Islet of Langerhans (tissue), 1 donor: ENCODE results near the gene PLAU.
"Not testable (repeated sequence)": the region's sequence is repeated elsewhere in the genome, so short reads cannot be mapped to it uniquely, and the experiment has no call there.

ENCODE experiments used
- FAIRE-seq: peaks from one replicate; lab custom pipeline; 2011; peaks lifted over from hg19 to GRCh38; lab: Jason Lieb, UNC

The PLAU gene

DNA sequence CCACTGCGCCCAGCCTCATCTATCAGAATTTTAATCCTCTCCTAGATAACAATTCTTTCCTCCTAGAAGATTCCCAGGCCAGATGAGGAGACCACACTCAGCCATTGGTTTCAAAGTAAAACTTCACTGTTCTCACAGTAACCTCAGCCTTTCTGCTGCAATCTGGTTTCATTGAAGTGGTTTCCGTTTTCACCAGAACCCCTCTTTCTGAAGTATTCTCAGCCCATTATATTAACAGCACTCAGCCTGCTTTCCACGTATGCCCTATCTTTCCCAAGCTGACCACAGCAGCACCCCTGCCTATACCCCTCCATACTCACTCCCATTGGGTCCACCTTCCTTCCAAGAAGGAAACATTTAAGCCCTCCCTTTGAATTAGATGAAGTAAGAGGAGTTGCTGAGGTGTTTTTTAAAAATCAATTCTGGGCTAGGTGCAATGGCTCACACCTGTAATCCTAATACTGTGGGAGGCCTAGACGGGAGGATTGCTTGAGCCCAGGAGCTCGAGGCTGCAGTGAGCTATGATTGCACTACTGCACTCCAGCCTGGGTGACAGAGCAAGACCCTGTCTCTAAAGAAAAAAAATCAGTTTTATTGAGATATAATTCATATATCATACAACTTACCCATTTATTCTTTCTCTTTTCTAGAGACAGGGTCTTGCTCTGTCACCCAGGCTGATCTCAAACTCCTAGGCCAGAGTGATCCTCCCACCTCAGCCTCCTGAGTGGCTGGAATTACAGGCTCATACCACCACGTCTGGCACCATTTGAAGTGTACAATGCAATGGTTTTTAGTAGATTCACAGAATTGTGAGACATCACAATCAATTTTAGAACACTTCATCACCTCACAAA, 11.3 kb downstream of the PLAU start:
- FAIRE-seq: no peak

GRCh38 chr10:73922864-73923133, 11.9 kb downstream of the PLAU start:
- FAIRE-seq: no peak

- no peak for FAIRE-seq
Measured at GRCh38 chr10:73923935-73924598, 13.1 kb downstream of the PLAU start.

GRCh38 chr10:73924935-73925334, 14.0 kb downstream of the PLAU start:
- FAIRE-seq: no peak

- FAIRE-seq: no peak
Measured at GRCh38 chr10:73925539-73925938, 14.6 kb downstream of the PLAU start.

DNA sequence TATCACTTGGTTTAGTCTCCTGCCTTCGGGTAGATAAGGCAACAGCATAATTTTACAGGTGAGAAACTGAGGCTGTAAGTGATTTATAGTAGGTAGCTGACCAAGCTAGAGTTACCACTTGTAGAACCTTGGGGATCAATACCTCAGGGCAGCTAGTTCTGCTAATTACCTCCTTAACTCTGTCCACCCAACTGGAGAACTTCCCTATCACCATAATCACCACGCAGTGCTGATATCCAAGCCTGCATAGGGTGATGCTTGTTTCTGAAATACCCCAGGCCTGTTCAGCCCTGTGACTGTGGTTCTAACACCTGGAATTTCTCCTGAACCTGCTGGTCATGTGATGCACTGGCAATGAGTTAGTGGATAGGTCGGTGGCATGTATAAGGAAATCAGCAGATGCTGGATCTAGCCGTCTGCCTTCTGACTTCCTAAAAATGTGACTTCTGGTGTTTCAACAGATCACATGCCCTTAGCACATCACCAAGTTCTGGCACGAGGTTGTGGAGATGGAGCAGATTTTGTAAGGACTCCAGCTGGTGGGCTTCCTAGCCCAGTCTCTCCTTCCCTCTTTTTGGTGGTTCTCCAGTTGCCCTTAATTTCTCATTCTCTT, 15.3 kb downstream of the PLAU start:
- no peak for FAIRE-seq

DNA sequence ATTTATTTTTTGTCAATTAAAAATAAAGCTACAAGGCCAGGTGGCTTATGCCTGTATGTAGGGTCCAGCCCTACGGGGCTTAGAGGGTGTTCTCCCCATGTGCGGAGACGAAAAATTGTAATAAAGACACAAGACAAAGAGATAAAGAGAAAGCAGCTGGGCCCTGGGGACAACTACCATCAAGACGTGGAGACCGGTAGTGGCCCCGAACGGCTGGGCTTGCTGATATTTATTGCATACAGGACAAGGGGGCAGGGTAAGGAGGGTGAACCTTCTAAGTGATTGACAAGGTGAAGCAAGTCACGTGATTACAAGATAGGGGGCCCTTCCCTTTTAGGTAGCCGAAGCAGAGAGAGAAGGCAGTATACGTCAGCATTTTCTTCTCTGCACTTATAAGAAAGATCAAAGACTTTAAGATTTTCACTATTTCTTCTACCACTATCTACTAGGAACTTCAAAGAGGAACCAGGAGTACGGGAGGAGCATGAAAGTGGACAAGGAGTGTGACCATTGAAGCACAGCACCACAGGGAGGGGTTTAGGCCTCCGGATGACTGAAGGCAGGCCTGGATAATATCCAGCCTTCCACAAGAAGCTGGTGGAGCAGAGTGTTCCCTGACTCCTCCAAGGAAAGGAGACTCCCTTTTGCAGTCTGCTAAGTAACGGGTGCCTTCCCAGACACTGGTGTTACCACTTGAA, 19.8 kb downstream of the PLAU start:
- not testable (repeated sequence) for FAIRE-seq

DNA sequence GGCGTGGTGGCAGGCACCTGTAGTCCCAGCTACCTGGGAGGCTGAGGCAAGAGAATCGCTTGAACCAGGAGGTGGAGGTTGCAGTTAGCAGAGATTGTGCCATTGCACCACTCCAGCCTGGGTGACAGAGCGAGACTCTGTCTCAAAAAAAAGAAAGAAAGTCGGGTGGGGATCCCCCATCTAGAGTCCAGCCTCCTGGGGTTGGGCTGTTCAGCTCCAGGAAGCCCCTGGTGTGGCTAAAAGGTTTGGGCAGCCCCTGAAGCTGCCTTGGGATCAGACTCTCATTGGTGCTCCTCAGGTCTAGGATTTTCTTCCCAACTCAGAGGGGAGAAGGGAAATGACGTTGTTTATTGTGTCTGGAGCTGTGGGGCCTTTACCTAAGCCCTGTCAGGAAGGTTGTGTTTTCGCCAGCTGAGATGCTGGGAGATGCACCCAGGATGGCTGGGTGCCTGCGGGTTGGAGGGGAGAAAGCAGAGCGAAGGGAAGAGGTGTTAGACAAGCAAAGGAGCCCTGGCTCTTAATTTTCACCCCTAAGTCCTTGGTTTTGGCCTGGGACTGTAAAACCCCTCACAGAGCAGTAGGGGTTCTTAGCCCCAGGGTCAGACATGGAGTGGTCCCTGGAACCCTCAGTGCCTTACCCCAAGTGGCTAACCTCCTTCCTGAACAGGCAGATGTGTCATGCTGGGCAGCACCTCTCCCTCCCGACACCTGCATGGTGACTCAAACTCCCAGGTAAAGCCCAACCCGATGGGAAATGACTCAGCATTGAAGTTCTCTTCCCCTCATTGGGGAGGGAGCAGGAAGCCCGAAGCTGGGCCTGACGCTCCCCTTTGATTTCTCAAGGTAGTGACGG, 21.1 kb downstream of the PLAU start:
- no peak for FAIRE-seq

GRCh38 chr10:73932620-73933112, 21.7 kb downstream of the PLAU start:
- no peak for FAIRE-seq

DNA sequence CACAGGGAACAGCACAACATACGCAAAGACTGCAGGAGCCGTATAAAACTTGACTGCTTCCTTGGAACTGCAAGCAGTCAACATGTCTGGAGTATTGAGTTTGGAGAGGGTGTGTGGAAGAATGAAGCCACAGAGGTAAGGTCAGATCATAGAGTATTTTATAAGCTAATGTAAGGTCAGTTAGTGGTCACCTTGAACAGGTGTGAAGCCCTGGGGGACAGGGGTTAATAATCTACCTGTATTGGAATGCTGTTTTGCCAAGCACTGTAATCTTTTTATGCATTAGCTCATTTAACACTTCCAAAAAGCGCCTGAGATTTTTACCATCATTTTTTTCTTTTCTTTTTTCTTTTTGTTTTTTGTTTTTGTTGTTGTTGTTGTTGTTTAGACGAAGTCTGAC, 23.1 kb downstream of the PLAU start:
- no peak for FAIRE-seq

- FAIRE-seq: no peak
Measured at GRCh38 chr10:73935895-73936294, 25.0 kb downstream of the PLAU start.

DNA sequence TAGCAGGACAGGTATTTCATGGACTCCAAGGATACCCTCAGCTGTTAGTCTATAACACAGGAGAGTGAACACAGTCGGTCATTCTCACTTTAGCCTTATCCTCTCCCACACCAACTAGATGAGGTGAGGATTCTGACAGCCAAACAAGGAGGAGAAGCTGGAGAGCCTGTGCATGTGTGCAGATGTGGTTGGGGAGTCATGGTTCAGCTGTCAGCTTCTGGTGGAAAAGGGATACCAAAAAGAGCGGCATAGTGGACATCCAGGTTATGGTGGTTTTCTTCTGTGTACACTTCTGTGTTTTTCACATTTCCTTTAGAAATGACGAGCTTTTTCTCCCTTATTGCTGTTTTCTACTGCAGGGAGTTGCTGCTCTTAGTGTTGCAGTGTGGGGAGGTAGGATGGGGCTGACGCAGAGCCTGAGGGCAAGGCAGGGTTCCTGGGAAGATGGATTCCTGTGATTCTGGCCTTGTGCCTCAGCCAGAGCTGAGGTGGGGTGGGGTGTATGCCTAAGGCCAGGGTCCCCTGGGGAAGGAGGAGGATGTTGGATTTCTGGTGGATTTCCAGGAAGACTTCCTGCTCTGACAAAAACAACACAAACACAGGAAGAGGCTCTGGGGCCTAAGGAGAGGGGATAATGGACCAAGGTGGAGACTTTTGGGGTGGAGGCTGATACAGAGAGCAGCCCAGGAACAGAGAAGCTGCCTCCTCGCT, 26.6 kb downstream of the PLAU start:
- no peak for FAIRE-seq

- no peak for FAIRE-seq
Measured at GRCh38 chr10:73940634-73941221, 29.8 kb downstream of the PLAU start.

- FAIRE-seq: no peak
Measured at GRCh38 chr10:73941300-73941699, 30.4 kb downstream of the PLAU start.

DNA sequence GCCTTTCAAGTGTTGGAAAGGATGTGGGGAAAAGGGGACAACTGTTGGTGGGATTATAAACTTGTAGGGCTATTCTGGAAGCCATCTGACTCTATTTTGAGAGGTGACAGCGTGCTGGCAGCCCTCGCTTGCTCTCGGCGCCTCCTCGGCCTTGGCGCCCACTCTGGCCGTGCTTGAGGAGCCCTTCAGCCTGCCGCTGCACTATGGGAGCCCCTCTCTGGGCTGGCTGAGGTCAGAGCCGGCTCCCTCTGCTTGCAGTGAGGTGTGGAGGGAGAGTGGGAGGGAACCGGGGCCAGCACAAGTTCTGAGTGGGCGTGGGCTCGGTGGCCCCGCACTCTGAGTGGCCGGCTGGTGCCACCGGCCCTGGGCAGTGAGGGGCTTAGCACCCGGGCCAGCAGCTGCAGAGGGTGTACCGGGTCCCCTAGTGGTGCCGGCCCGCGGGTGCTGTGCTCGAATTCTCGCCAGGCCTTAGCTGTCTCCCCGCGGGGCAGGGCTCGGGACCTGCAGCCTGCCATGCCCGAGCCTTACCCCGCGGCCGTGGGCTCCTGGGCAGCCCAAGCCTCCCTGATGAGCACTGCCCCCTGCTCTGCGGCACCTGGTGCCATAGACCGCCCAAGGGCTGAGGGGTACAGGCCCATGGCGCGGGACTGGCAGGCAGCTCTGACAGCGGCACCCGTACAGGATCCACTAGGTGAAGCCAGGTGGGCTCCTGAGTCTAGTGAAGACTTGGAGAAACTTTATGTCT, 33.6 kb downstream of the PLAU start:
- FAIRE-seq: no peak

GRCh38 chr10:73946253-73947145, 35.6 kb downstream of the PLAU start:
- FAIRE-seq: no peak

DNA sequence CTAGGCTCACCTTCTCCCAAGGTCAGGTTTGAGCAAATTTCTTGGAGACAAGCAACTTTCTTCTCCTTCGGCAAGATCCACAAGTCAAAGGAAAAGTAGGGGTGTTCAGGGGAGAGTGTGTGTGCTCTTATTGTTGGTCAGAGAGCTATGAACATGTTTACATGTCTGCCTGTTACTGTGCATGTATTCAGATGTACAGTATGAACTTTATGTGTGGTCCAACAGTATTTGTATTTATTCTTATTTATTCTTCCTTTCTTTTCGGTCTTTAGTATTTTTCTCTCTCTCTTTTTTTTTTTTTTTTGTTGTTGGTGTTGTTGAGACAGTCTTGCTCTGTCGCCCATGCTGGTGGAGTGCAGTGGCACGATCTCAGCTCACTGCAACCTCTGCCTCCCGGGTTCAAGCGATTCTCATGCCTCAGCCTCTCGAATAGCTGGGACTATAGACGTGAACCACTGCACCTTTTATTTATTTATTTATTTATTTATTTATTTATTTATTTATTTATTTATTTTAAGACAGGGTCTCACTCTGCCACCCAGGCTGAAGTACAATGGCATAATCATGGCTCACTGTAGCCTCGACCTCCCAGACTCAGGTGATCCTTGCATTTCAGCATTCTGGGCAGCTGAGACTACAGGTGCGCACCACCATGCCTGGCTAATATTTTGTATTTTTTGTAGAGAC, 38.2 kb downstream of the PLAU start:
- no peak for FAIRE-seq

- no peak for FAIRE-seq
Measured at GRCh38 chr10:73950155-73950948, 39.4 kb downstream of the PLAU start.
